PC-3 (cell line): ENCODE data around the gene CLEC11A. TPM values are rescaled to one million over a fixed set of nuclear protein-coding genes. Genes with fewer than 3 reads are reported as not detected.

ENCODE experiments used
- ATAC-seq: fragments of 200-7000 bp; cut with Tn5 transposase; 2 replicates; pipeline ENCODE4 v1.9.1; 2020; ENCODE audit warnings: mild to moderate bottlenecking, moderate library complexity
- BruUV-seq: library from RNA; stranded (reverse); fragments of 400-500 nt; replicated peaks from 2 replicates; lab custom pipeline; 2021; lab: Mats Ljungman, UMichigan
- CTCF ChIA-PET: fragments of 300-600 bp; sonication (Branson Sonifier 250); formaldehyde crosslinking; loops from one replicate; lab custom pipeline; 2022; ENCODE audit warnings: antibody characterized with exemption; lab: Charles Lee
- POLR2A ChIA-PET: fragments of 300-600 bp; sonication (Branson Sonifier 250); formaldehyde crosslinking; loops from one replicate; lab custom pipeline; 2022; ENCODE audit warnings: antibody characterized with exemption; ENCODE audit not compliant: unreplicated experiment; lab: Charles Lee
- DNase-seq: peaks from one replicate; pipeline ENCODE4 v3.0.0-alpha.2; 2015
- H2AFZ ChIP-seq: fragments of 300-600 bp; sonication (generic); 2 replicates; pipeline ENCODE4 v1.6.0; 2016; ENCODE audit warnings: antibody characterized with exemption, low read length
- H3F3A ChIP-seq: fragments of 300-600 bp; sonication (generic); one replicate; pipeline ENCODE4 v1.6.0; 2017; ENCODE audit warnings: antibody characterized with exemption, low read length, control low read depth, mild to moderate bottlenecking; ENCODE audit not compliant: unreplicated experiment
- H3K27ac ChIP-seq: fragments of 300-600 bp; sonication (generic); 2 replicates; pipeline ENCODE4 v1.5.1; 2016; ENCODE audit warnings: mild to moderate bottlenecking, low read length
- H3K27me3 ChIP-seq: fragments of 300-600 bp; sonication (generic); 2 replicates; pipeline ENCODE4 v1.6.1; 2016; ENCODE audit warnings: low read length, mixed read lengths
- H3K36me3 ChIP-seq: fragments of 300-600 bp; sonication (generic); 2 replicates; pipeline ENCODE4 v1.6.1; 2016; ENCODE audit warnings: low read depth, mixed run types, low read length, mixed read lengths
- H3K4me1 ChIP-seq: fragments of 300-600 bp; sonication (generic); 2 replicates; pipeline ENCODE4 v1.5.1; 2016; ENCODE audit warnings: low read length; ENCODE audit not compliant: insufficient read depth
- H3K4me2 ChIP-seq: fragments of 300-600 bp; sonication (generic); 2 replicates; pipeline ENCODE4 v1.6.0; 2016; ENCODE audit warnings: low read length
- H3K4me3 ChIP-seq: fragments of 300-600 bp; sonication (generic); 2 replicates; pipeline ENCODE4 v1.5.1; 2016; ENCODE audit warnings: mild to moderate bottlenecking, low read length, mixed read lengths
- H3K79me2 ChIP-seq: fragments of 300-600 bp; sonication (generic); 2 replicates; pipeline ENCODE4 v1.6.1; 2017; ENCODE audit warnings: low read length, mixed read lengths
- H3K9ac ChIP-seq: fragments of 300-600 bp; sonication (generic); 2 replicates; pipeline ENCODE4 v1.6.0; 2016; ENCODE audit warnings: mild to moderate bottlenecking, low read length
- H3K9me2 ChIP-seq: fragments of 300-600 bp; sonication (generic); replicated peaks from 2 replicates; pipeline ENCODE4 v1.6.1; 2016; ENCODE audit warnings: mixed run types, low read length, mixed read lengths
- H3K9me3 ChIP-seq: fragments of 300-600 bp; sonication (generic); 2 replicates; pipeline ENCODE4 v1.6.1; 2016; ENCODE audit warnings: low read length, mixed read lengths
- H4K20me1 ChIP-seq: fragments of 300-600 bp; sonication (generic); 2 replicates; pipeline ENCODE4 v1.6.1; 2016; ENCODE audit warnings: low read length, mixed read lengths
- CTCF ChIP-seq: fragments of 300-600 bp; sonication (generic); conservative IDR thresholded peaks from 2 replicates; pipeline ENCODE4 v1.5.1; 2017; ENCODE audit warnings: antibody characterized with exemption, low read depth, mild to moderate bottlenecking, low read length
- EZH2 ChIP-seq: fragments of 300-600 bp; sonication (generic); IDR thresholded peaks from one replicate; pipeline ENCODE4 v1.6.1; 2017; ENCODE audit warnings: antibody characterized with exemption, mild to moderate bottlenecking, low read length; ENCODE audit not compliant: unreplicated experiment
- EZH2phosphoT487 ChIP-seq: fragments of 300-600 bp; sonication (generic); IDR thresholded peaks from 2 replicates; pipeline ENCODE4 v1.6.1; 2018; ENCODE audit warnings: mild to moderate bottlenecking, antibody characterized with exemption, low read length, borderline replicate concordance
- intact Hi-C: fragments of 100-400 bp; cut with micrococcal nuclease; formaldehyde crosslinking; loops from 2 replicates; pipeline ENCODE4 v1.9.0; 2023
- total RNA-seq: library from RNA; depleted of rRNA; stranded (reverse); fragments of >200 nt; gene quantifications from 2 replicates; pipeline ENCODE4 v1.2.3, GENCODE V29; 2014

The CLEC11A gene
- total RNA-seq, 1 experiment from 2014 or later, result 2.3 TPM

GRCh38 chr19:50697414-50698124 is 25.6 kb upstream of the CLEC11A start:
- no TSS peak for BruUV-seq
- intact Hi-C loops, result no loop called here
- POLR2A ChIA-PET, result no interaction called here
- no peak for TF ChIP-seq EZH2phosphoT487
- no peak for TF ChIP-seq CTCF
- TF ChIP-seq EZH2, result no peak
- DNase-seq (no peak), ATAC-seq (no peak)
- no peaks in the 10 kb centered on the region for H3K36me3 ChIP-seq
- no peaks in the 10 kb centered on the region for H3K9me3 ChIP-seq
- H3K79me2 ChIP-seq, result no peaks in the 10 kb centered on the region
- H3K9ac ChIP-seq, result no peak overlapping the region
- H3K27ac ChIP-seq, result no peak overlapping the region
- no peak overlapping the region for H3K4me2 ChIP-seq
- H2AFZ ChIP-seq, result no peak overlapping the region
- H3K27me3 ChIP-seq, result peaks cover 49% of the 10 kb centered on the region
- 0 out of 2 replicates have a peak, but pooled peaks cover 4% of the 10 kb centered on the region for H3K4me1 ChIP-seq
- no peaks in the 10 kb centered on the region for H3K9me2 ChIP-seq
- no peaks in the 10 kb centered on the region; the same call in 1 of the 2 replicates for H4K20me1 ChIP-seq
- CTCF ChIA-PET, result no interaction called here
- H3F3A ChIP-seq, result no peaks in the 10 kb centered on the region
- H3K4me3 ChIP-seq, result no peak overlapping the region

- intact Hi-C loops, result no loop called here
- no peak for DNase-seq
- Histone ChIP-seq H3K4me2 (no peak overlapping the region), H3K79me2 (no peaks in the 10 kb centered on the region), H3K4me1 (peaks cover 15% of the 10 kb centered on the region), H3K9me3 (no peaks in the 10 kb centered on the region), H3F3A (no peaks in the 10 kb centered on the region), H3K9me2 (no peaks in the 10 kb centered on the region), H3K27me3 (peaks cover 35% of the 10 kb centered on the region), H3K27ac (no peak overlapping the region), H2AFZ (no peak overlapping the region), H3K4me3 (no peak overlapping the region), H3K36me3 (no peaks in the 10 kb centered on the region), H3K9ac (no peak overlapping the region), H4K20me1 (no peaks in the 10 kb centered on the region)
- BruUV-seq, result no TSS peak
- POLR2A ChIA-PET, result no interaction called here
- ATAC-seq, result no peak
- CTCF ChIA-PET, result no interaction called here
- TF ChIP-seq EZH2phosphoT487 (no peak), CTCF (no peak), EZH2 (no peak)
Observed at GRCh38 chr19:50701367-50701985, 21.7 kb upstream of the CLEC11A start.
